ENCODE measurements around the gene NKX1-1. TPM values are rescaled to one million over a fixed set of nuclear protein-coding genes. Genes with fewer than 3 reads are reported as not detected.

The NKX1-1 gene
- polyA plus RNA-seq, 5 donors: not detected

GRCh38 chr4:1417522-1418390 lies 11.5 kb upstream of the NKX1-1 start:
- DNase-seq: no peak

GRCh38 chr4:1416948-1417260 lies 10.7 kb upstream of the NKX1-1 start:
- no peak for DNase-seq

- no peak for DNase-seq
Observed at GRCh38 chr4:1416051-1416947, 10.1 kb upstream of the NKX1-1 start.

GRCh38 chr4:1415681-1415981 lies 9.4 kb upstream of the NKX1-1 start:
- no peak for DNase-seq

GRCh38 chr4:1414831-1415680 lies 8.8 kb upstream of the NKX1-1 start:
- DNase-seq: no peak

- no peak for DNase-seq
Observed at GRCh38 chr4:1413687-1414479, 7.6 kb upstream of the NKX1-1 start.

- DNase-seq: no peak
Observed at GRCh38 chr4:1413204-1413663, 7.0 kb upstream of the NKX1-1 start.

- no peak for DNase-seq
Observed at GRCh38 chr4:1412376-1413203, 6.3 kb upstream of the NKX1-1 start.

- DNase-seq: no peak
Observed at GRCh38 chr4:1411436-1412375, 5.5 kb upstream of the NKX1-1 start.

GRCh38 chr4:1410491-1411325 lies 4.5 kb upstream of the NKX1-1 start:
- DNase-seq: peak; percentile 68 to 71

GRCh38 chr4:1409491-1410425 lies 3.5 kb upstream of the NKX1-1 start:
- no peak for DNase-seq

GRCh38 chr4:1409079-1409478 lies 2.8 kb upstream of the NKX1-1 start:
- DNase-seq: no peak

GRCh38 chr4:1408418-1408817 lies 2.2 kb upstream of the NKX1-1 start:
- DNase-seq: no peak

- no peak for DNase-seq
Observed at GRCh38 chr4:1407657-1408333, 1.6 kb upstream of the NKX1-1 start.

GRCh38 chr4:1406981-1407656 lies 877 bp upstream of the NKX1-1 start:
- DNase-seq: no peak
